Gastroesophageal sphincter (tissue), 4 donors: ENCODE data around the gene BLMH. TPM values are rescaled to one million over a fixed set of nuclear protein-coding genes. Genes with fewer than 3 reads are reported as not detected.

Experiments used
- ATAC-seq: fragments of 150-250 bp; one replicate; pipeline ENCODE4 v1.9.1; 2016; ENCODE audit warnings: mild to moderate bottlenecking, moderate library complexity
- H3K27ac ChIP-seq, 4 donors: fragments of 200-600 bp; sonication (generic) in 3 of 4; 1 replicate in 3 of 4; 2 replicates in 1 of 4; pipeline ENCODE4 v1.5.1; 2016 to 2019
- H3K27me3 ChIP-seq: fragments of 200-600 bp; sonication (generic); one replicate; pipeline ENCODE4 v1.5.1; 2019
- H3K36me3 ChIP-seq, 2 donors: fragments of 200-600 bp; sonication (generic); one replicate each; pipeline ENCODE4 v1.5.1; 2019; ENCODE audit warnings: control low read depth in 1 of 2
- H3K4me1 ChIP-seq, 3 donors: fragments of 200-600 bp; sonication (generic); 1 replicate in 2 of 3; 2 replicates in 1 of 3; pipeline ENCODE4 v1.5.1; 2016 to 2019; ENCODE audit warnings: control low read depth in 2 of 3
- H3K4me3 ChIP-seq, 2 donors: fragments of 200-600 bp; sonication (generic); one replicate each; pipeline ENCODE4 v1.5.1; 2019; ENCODE audit warnings: mild to moderate bottlenecking in 1 of 2, moderate library complexity in 1 of 2
- H3K9me3 ChIP-seq, 3 donors: fragments of 200-600 bp; sonication (generic); one replicate each; pipeline ENCODE4 v1.5.1; 2017 to 2019; ENCODE audit warnings: control low read depth in 2 of 3
- EP300 ChIP-seq: sonication (generic); formaldehyde crosslinking; IDR thresholded peaks from one replicate; pipeline ENCODE4 v1.6.1; 2017; ENCODE audit warnings: antibody characterized with exemption, mild to moderate bottlenecking
- POLR2A ChIP-seq, 2 donors: fragments of 450-650 bp; IDR thresholded peaks; one replicate each; pipeline ENCODE4 v1.6.1; 2017; ENCODE audit warnings: antibody characterized with exemption in 2 of 2, mild to moderate bottlenecking in 2 of 2, moderate library complexity in 1 of 2
- POLR2AphosphoS5 ChIP-seq: sonication (generic); formaldehyde crosslinking; IDR thresholded peaks from one replicate; pipeline ENCODE4 v1.6.1; 2017; ENCODE audit warnings: antibody characterized with exemption
- WGBS, 2 donors: methylation state at CpG; one replicate each; pipeline ENCODE4 v1.1.5; 2018; ENCODE audit warnings: low coverage in 1 of 2; 5-methylcytosine and 5-hydroxymethylcytosine counted together
- total RNA-seq, 4 donors: library from RNA; depleted of rRNA; stranded (reverse); fragments of >200 nt; gene quantifications; one replicate each; pipeline ENCODE4 v1.1.0, GENCODE V29; 2016
- TF ChIP-seq, protein P1 (sequence below), 4 experiments: fragments of 200-600 bp in 2 of 4; fragments of 450-650 bp in 2 of 4; sonication (generic) in 1 of 4; IDR thresholded peaks; one replicate each; pipeline ENCODE4 v1.5.1; 2017 to 2019; ENCODE audit warnings: antibody characterized with exemption in 4 of 4, mild to moderate bottlenecking in 2 of 4, moderate library complexity in 2 of 4

BLMH gene
- total RNA-seq, 4 donors from 2014 or later = 17.8 to 29.3 (median 20.7) TPM

DNA sequence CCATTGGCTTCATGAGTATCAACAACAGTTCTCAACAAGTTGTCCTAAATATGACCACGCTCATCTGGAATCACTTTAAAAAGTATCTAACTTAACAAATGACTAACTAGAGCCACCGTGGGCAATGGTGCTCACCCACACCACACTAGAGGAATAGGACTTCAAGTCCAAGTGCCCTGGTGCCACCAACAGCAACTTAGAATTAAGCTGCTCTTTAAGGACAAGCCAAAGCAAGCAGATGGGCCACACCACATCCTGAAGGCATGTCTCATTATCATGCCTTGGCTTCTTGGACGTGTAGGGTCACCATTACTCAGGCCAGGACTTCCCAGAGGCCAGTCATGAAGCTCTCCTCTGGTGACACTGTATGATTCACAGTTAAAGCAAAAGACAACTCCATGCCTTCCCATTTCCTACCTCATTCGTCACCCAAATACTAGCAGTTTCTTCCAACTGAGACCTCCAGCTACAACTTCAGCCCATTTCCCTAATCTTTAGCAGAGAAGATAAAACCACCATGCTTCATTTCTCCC is 46.8 kb downstream of the BLMH start:
- Histone ChIP-seq H3K27ac (no peak overlapping the region), H3K36me3 (peaks cover 0 to 39% of the 10 kb centered on the region in 2 donors), H3K27me3 (peaks cover 22% of the 10 kb centered on the region), H3K9me3 (no peaks in the 10 kb centered on the region), H3K4me1 (no peaks in the 10 kb centered on the region), H3K4me3 (no peak overlapping the region)
- ATAC-seq = no peak
- TF ChIP-seq POLR2AphosphoS5 = no peak
- TF ChIP-seq EP300 = no peak
- TF ChIP-seq, protein P1, sequence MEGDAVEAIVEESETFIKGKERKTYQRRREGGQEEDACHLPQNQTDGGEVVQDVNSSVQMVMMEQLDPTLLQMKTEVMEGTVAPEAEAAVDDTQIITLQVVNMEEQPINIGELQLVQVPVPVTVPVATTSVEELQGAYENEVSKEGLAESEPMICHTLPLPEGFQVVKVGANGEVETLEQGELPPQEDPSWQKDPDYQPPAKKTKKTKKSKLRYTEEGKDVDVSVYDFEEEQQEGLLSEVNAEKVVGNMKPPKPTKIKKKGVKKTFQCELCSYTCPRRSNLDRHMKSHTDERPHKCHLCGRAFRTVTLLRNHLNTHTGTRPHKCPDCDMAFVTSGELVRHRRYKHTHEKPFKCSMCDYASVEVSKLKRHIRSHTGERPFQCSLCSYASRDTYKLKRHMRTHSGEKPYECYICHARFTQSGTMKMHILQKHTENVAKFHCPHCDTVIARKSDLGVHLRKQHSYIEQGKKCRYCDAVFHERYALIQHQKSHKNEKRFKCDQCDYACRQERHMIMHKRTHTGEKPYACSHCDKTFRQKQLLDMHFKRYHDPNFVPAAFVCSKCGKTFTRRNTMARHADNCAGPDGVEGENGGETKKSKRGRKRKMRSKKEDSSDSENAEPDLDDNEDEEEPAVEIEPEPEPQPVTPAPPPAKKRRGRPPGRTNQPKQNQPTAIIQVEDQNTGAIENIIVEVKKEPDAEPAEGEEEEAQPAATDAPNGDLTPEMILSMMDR (IDR thresholded peaks at IDR 0.05) = no peak
- no peak for TF ChIP-seq POLR2A (IDR thresholded peaks at IDR 0.05)
- 58 to 62% methylated on average over 3 to 4 of the region's 4 CpGs for WGBS, 2 donors

DNA sequence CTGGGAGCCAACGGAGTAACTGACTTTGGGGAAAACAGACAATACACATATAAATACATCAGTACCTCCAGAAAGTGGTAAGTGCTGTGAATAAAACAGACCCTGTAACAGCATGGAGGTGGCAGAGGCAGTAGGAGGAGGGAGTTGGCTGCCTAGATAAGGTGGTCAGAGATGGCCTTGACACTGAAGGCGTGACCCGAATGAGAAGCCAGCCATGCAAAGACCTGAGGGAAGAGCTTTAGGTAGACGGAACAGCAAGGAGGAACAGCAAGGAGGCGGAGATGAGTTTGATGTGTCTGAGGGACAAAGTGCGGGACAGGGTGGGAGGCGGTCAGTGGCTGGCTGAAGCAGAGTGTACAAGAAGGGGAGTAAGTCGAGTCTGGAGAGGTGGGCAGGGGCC is 48.2 kb downstream of the BLMH start:
- peaks cover 0 to 26% of the 10 kb centered on the region in 2 donors for H3K36me3 ChIP-seq
- no peak overlapping the region for H3K4me3 ChIP-seq
- H3K27me3 ChIP-seq = peaks cover 35% of the 10 kb centered on the region
- TF ChIP-seq, protein P1 (IDR thresholded peaks at IDR 0.05) = no peak
- TF ChIP-seq EP300 = no peak
- no peak for TF ChIP-seq POLR2AphosphoS5
- TF ChIP-seq POLR2A (IDR thresholded peaks at IDR 0.05) = no peak
- no peak overlapping the region for H3K27ac ChIP-seq
- whole genome bisulfite sequencing, 2 donors = 85 to 89% methylated on average over 6 to 7 of the region's 8 CpGs
- no peaks in the 10 kb centered on the region for H3K9me3 ChIP-seq
- peaks cover 0 to 2% (median 0%) of the 10 kb centered on the region in 3 donors for H3K4me1 ChIP-seq
- no peak for ATAC-seq

DNA sequence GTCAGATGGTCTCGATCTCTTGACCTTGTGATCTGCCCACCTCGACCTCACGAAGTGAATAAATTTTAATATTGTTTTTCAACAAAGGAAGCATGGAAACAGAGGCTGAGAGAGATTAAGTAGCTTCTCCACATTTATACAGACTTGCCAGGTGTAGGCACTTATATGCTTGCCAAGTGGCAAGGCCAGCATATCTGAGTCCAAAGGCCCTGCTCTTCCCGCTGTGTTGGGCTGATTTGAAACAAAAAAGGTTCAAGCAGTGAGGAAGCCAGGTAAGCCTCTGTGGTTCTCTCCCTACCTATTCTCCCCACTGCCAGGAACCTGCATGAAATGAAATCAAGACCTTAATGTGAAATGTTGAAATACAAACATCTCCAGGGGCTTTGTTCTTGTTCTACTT is 48.7 kb downstream of the BLMH start:
- no peak for ATAC-seq
- H3K4me3 ChIP-seq = no peak overlapping the region
- peaks cover 0 to 8% (median 0%) of the 10 kb centered on the region in 3 donors for H3K4me1 ChIP-seq
- WGBS, 2 donors = 90 to 100% methylated on average over 2 to 4 of the region's 4 CpGs
- H3K27me3 ChIP-seq = peaks cover 41% of the 10 kb centered on the region
- no peak overlapping the region for H3K27ac ChIP-seq
- H3K9me3 ChIP-seq = no peaks in the 10 kb centered on the region
- TF ChIP-seq POLR2A (IDR thresholded peaks at IDR 0.05) (no peak), EP300 (no peak), POLR2AphosphoS5 (no peak)
- TF ChIP-seq, protein P1 (IDR thresholded peaks at IDR 0.05) = no peak
- peaks cover 0 to 20% of the 10 kb centered on the region in 2 donors for H3K36me3 ChIP-seq

DNA sequence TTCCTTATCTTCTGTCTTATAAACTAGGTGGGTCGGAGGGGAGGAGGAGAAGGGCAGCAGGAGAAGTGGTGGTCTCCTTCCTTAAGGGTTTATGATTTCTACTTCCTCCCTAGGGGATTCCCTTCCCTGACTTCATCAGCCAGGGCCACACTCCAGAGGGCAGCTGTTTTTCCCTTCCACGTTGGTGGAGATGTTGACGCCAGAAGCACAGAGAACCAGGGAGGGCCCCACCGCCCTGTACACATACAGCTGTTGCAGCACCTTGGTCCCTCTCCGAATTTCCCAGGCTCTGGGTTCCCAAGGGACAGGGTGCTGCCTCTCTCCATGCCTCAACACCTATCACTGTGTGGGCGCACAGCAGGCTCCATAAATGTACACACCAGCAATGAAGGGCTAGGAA is 50.7 kb downstream of the BLMH start:
- Histone ChIP-seq H3K27ac (no peak overlapping the region), H3K4me1 (peaks cover 0 to 26% (median 4%) of the 10 kb centered on the region in 3 donors), H3K36me3 (peaks cover 0 to 3% of the 10 kb centered on the region in 2 donors), H3K4me3 (no peak overlapping the region), H3K27me3 (peaks cover 61% of the 10 kb centered on the region), H3K9me3 (no peaks in the 10 kb centered on the region)
- WGBS, 2 donors = 76% methylated on average over 2 of the region's 6 CpGs; no CpG with 5 or more reads in 1 of the 2 donors
- TF ChIP-seq POLR2AphosphoS5 (no peak), POLR2A (IDR thresholded peaks at IDR 0.05) (no peak), EP300 (no peak)
- TF ChIP-seq, protein P1 (IDR thresholded peaks at IDR 0.05) = no peak
- no peak for ATAC-seq

DNA sequence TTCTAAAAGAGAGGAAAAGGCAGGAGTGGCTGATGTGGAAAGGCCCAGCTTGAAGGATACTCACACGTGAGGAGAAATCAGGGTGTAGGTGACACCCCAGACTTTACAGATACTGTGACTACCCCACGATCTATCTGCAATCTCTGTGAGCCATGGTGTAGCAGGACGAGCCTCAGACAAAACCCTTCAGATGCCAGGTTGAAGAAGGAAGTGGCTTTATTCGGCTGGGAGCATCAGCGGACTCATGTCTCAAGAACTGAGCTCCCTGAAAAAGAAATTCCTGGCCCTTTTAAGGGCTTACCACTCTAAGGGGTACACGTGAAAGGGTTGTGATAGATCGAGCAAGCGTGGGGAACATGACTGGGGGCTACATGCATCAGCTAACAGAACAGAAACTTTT is 51.6 kb downstream of the BLMH start:
- H3K9me3 ChIP-seq = no peaks in the 10 kb centered on the region
- WGBS, 2 donors = 89 to 93% methylated on average over 5 to 8 of the region's 8 CpGs

More for the DNA sequence above, 51.6 kb downstream of the BLMH start:
- no peaks in the 10 kb centered on the region for H3K36me3 ChIP-seq
- H3K4me3 ChIP-seq = no peak overlapping the region
- TF ChIP-seq POLR2A (IDR thresholded peaks at IDR 0.05) = no peak
- H3K27ac ChIP-seq = no peak overlapping the region
- no peak for ATAC-seq
- peaks cover 69% of the 10 kb centered on the region for H3K27me3 ChIP-seq
- H3K4me1 ChIP-seq = peaks cover 0 to 34% (median 13%) of the 10 kb centered on the region in 3 donors
